HG03558 (cell line): ENCODE data around the gene DOCK11.

Source experiments
- ATAC-seq: cut with Tn5 transposase; IDR thresholded peaks from one replicate; pipeline ENCODE4 v1.9.1; 2021; ENCODE audit warnings: moderate number of reproducible peaks; ENCODE audit not compliant: unreplicated experiment; ENCODE audit errors: extremely low read depth

Gene DOCK11

DNA sequence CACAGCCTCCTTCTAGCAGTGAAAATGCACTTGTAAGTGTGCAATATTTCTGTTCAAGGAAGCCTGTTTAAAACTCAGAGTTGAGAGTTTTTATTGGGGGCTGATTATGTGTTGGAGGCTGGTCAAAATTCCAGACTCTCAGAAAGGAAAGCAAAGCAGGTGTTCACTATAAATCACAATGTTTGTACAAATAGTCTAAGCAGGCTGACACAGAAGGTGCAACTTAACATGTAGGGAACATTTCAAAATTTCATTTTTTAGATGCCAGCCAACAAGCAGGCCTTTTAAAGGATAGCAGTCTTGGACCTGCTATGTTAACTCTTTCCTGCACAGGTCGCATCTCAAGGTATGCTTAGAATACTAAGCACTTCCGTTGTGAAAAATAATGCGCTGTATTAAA is 119.5 kb downstream of the DOCK11 start:
- ATAC-seq, result no peak

GRCh38 chrX:118621081-118621759 is 125.6 kb downstream of the DOCK11 start:
- no peak for ATAC-seq

DNA sequence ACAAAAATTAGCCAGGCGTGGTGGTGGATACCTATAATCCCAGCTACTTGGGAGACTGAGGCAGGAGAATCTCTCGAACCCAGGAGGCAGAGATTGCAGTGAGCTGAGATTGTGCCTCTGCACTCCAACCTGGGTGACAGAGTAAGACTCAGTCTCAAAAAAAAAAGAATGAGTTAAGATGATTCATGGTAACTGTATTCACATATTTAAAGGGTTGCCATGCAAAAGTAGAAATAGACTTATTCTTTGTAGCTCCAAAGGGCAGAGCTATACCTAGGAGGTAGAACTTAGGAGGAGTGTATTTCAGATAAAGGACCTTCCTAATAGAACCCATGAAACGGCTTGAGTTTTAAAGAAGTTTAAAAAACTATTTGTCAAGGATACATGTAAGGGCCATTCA is 127.4 kb downstream of the DOCK11 start:
- ATAC-seq, result no peak

DNA sequence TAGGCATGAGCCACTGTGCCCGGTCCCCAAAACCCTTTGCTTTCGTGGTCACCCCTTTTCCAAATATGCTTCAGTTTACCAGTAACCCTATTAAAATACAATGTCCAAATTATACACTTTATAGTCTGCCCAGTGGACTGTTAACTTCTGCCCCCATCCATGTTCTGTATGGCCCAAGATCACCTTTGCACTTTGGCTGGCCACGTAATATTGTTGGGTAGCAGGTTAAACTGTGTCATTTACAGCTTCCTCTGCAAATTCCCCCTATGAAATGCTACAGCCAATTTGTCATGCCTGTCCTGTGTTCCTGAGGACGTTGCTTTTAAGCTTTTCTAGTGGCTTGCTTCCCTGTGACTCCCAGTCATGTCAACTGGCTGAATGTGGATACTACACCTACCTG is 130.7 kb downstream of the DOCK11 start:
- ATAC-seq, result no peak

- ATAC-seq, result no peak
Measured at GRCh38 chrX:118627084-118627758, 131.6 kb downstream of the DOCK11 start.

DNA sequence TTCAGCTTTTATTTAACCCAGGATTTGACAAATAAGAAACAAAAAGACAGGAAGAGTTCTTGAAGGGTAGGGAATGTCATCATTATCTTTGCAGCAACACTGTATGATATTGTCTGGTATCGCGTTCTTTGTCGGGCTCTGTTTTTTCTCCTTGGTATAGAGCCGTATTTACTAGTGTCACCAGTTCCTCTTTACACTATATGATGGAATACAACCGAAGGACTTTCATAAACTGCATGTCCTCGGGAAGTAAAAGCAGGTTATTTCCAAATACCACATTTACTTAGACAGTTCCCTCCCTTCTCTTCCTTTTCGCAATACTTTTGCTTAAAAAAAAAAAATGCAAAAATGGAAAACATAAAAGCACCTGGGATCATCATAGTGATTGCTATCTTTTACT is 135.2 kb downstream of the DOCK11 start:
- ATAC-seq, result no peak

DNA sequence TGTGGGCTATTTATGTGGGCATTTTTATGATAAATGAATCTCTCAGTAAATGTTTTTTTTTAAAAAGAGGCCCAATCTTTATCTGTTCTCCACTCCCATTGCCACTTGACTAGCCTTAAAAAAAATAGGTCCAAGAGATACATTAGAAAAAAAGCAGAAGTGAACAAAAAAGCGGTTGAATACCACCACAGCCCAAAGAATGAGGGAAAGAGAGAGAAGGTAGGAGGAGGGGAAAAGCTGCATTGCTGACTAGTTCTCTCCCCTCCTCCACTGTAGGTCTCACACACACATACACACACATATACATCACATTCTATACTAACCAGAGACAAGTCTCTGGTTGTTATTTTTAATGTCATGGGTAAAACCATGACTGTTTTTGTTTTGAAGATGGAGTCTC is 136.0 kb downstream of the DOCK11 start:
- ATAC-seq, result no peak

DNA sequence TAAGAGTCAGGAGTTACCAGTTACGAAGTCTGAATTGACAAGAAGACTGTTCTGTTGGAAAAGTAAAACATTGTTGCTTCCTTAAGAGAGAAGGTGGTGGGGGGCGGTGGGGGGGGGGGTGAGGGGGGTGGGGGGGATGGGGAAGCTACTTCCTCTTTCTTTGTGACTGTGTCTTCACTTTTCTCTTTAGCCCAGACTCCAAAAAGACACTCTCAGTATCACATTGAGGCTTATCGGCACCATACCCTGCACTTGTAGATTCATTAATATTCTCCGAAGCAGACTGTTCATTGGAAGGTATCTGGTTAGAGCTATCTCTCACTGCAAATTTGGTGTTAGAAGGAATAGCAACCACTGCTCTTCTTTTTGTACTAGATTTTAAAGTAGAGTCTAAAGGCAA is 137.2 kb downstream of the DOCK11 start:
- no peak for ATAC-seq

GRCh38 chrX:118633530-118633929 is 137.9 kb downstream of the DOCK11 start:
- no peak for ATAC-seq

DNA sequence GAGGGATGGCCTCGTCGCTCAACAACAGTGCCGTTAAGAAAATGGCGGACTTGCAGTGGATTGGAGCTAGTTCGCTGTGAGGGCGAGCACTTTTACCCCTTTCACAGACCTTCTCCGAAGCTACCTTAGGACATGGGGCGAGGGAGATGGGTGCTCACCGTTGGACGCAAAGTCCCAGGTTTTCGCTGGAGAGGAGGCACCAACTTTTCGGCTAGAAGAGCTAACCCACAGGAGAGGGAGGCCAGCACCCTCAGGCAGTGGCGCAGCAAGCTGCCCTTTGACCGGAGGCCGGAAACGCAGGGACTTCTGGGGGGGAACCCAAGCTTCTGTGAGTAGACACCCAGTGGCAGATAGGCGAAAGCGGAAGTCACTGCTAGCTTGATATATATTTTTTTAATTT is 138.7 kb downstream of the DOCK11 start:
- no peak for ATAC-seq

DNA sequence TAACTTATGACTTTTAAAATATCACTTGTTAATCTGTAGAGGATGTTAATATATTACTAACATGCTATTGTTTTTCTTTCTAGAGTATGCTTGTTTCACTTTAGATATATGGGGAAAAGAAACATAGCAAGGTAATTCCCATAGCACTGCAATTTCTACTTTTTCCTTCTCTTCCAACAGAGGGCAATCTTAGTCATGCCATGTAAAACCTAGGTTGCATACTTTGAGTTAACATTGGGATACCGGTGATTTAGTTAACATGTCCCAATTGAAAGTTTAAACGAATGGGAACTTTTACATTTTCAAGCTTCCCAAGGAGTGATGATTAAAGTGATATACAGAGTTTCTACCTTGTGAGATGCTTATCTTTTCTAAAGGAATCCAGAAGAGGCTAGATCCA is 142.4 kb downstream of the DOCK11 start:
- no peak for ATAC-seq

DNA sequence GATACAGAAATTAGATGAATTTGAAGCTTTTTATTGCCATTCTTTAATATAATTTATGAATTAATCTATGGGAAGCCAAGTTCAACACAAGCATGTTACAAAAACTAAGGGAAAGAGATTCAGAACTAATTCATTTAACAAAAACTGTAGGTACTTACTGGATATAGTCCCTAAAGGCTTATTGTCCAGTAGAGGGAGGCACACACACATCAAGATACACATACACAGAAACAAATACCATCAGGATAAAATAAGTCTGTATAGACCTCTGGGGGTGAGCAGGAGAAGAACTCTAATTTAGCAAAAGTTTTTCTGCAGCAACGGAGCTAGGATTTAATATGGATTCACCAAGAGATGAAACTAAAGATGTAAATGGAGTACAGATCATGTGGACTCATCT is 148.8 kb downstream of the DOCK11 start:
- ATAC-seq, result no peak

GRCh38 chrX:118652717-118653116 is 157.1 kb downstream of the DOCK11 start:
- no peak for ATAC-seq

GRCh38 chrX:118654331-118654730 is 158.7 kb downstream of the DOCK11 start:
- ATAC-seq, result no peak

- ATAC-seq, result no peak
Measured at GRCh38 chrX:118655561-118656246, 160.1 kb downstream of the DOCK11 start.

GRCh38 chrX:118657413-118657812 is 161.8 kb downstream of the DOCK11 start:
- no peak for ATAC-seq

DNA sequence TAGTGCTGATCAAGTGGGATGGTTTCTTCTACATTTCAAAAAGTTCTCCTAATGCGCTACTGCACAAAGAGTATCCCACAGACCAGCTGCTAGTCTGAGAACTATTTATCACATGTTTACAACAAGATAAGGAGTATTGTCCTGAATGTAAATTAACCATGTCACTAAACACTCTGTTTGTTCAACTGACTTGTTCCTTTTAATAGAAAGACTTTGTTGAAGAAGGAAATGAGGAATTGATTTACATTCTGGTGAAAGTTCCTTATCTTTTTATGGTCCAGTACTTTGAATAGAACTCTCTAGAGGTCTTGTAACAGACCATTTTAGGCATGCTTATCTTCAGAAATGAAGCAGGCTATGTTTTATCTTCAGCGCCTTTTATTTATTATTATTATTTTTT is 164.5 kb downstream of the DOCK11 start:
- no peak for ATAC-seq

GRCh38 chrX:118665204-118665603 is 169.6 kb downstream of the DOCK11 start:
- no peak for ATAC-seq

DNA sequence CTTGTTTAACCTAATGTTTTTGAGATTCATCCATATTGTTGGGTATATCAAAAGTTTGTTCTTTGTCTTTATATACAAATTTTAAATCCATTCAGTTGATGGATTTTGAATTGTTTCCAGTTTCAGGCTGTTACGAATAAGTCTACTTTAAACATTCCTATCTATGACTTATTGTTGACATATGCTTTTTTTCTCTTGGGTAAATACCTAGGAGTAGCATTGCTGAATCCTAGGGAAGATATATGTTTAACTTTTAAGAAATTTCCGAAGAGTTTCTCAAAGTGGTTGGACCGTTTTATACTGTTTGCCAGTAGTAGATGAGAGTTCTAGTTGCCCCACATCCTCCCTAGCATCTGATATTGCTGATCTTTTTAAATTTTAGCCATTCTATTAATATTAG is 170.9 kb downstream of the DOCK11 start:
- no peak for ATAC-seq

- no peak for ATAC-seq
Measured at GRCh38 chrX:118669435-118669834, 173.8 kb downstream of the DOCK11 start.

- no peak for ATAC-seq
Measured at GRCh38 chrX:118675326-118675965, 179.8 kb downstream of the DOCK11 start.
